Chondrocyte (in vitro differentiated cells): Measurements from ENCODE around the gene SPATA25. TPM values are rescaled to one million over a fixed set of nuclear protein-coding genes. Genes with fewer than 3 reads are reported as not detected.
"Not testable (repeated sequence)": the region's sequence is repeated elsewhere in the genome, so short reads cannot be mapped to it uniquely, and the experiment has no call there.

Source experiments
- DNase-seq: peaks from one replicate; pipeline ENCODE4 v3.0.0; 2021; ENCODE audit warnings: mixed read lengths, low spot score
- H3K27ac Mint-ChIP-seq: one replicate; pipeline ENCODE4 v1.8.0; 2021; ENCODE audit warnings: mild to moderate bottlenecking, moderate library complexity, mixed read lengths; ENCODE audit not compliant: unreplicated experiment
- H3K27me3 Mint-ChIP-seq: 2 replicates; pipeline ENCODE4 v1.8.0; 2021; ENCODE audit warnings: low read depth, mixed read lengths
- H3K36me3 Mint-ChIP-seq: 2 replicates; pipeline ENCODE4 v1.8.0; 2021; ENCODE audit warnings: low read depth, mixed read lengths
- H3K4me1 Mint-ChIP-seq: 2 replicates; pipeline ENCODE4 v1.8.0; 2021; ENCODE audit warnings: low read depth, mild to moderate bottlenecking, mixed read lengths
- H3K4me3 Mint-ChIP-seq: one replicate; pipeline ENCODE4 v1.8.0; 2021; ENCODE audit warnings: mild to moderate bottlenecking, moderate library complexity, mixed read lengths; ENCODE audit not compliant: unreplicated experiment
- H3K9me3 Mint-ChIP-seq: 2 replicates; pipeline ENCODE4 v1.8.0; 2021; ENCODE audit warnings: low read depth, mixed read lengths
- CTCF ChIP-seq: fragments of 200-600 bp; sonication (generic); IDR thresholded peaks from 2 replicates; pipeline ENCODE4 v1.5.0; 2021; ENCODE audit warnings: antibody characterized with exemption, mild to moderate bottlenecking, moderate library complexity
- total RNA-seq: library from RNA; stranded (reverse); gene quantifications from 3 replicates; pipeline ENCODE4 v1.2.1, GENCODE V29; 2021

Gene SPATA25
- total RNA-seq, 1 donor from 2014 or later: 1.2 TPM

DNA sequence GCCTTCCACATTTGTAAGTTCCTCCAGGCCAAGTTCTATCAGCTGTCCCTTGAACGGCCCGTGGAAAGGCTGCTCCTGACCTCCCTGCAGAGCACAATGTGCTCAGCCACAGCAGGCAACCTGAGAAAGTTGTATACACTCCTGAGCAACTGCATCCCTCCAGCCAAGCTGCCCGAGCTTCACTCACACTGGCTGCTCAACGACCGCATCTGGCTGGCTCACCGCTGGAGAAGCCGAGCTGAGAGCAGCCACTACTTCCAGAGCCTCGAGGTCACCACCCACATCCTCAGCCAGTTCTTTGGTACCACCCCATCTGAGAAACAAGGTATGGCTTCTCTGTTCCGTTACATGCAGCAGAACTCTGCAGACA is 4.3 kb downstream of the SPATA25 start:
- no peak for DNase-seq
- TF ChIP-seq CTCF: no peak
- H3K4me1 Mint-ChIP-seq: peaks cover 26% of the 10 kb centered on the region
- H3K27me3 Mint-ChIP-seq: no peaks in the 10 kb centered on the region
- no peak overlapping the region for H3K27ac Mint-ChIP-seq
- H3K4me3 Mint-ChIP-seq: no peak overlapping the region
- no peaks in the 10 kb centered on the region for H3K9me3 Mint-ChIP-seq
- peaks cover 6% of the 10 kb centered on the region for H3K36me3 Mint-ChIP-seq

GRCh38 chr20:45882469-45883099 is 4.8 kb downstream of the SPATA25 start:
- no peak for DNase-seq
- Mint-ChIP-seq H3K4me3 (peak overlapping the region; percentile 50), H3K36me3 (peaks cover 6% of the 10 kb centered on the region), H3K4me1 (peaks cover 26% of the 10 kb centered on the region), H3K27ac (peak overlapping the region; percentile 19), H3K9me3 (no peaks in the 10 kb centered on the region), H3K27me3 (no peaks in the 10 kb centered on the region)
- no peak for TF ChIP-seq CTCF

GRCh38 chr20:45880988-45881788 is 6.2 kb downstream of the SPATA25 start, which contains the start of gene ZSWIM1:
TSS of gene ZSWIM1 (plus strand) at chr20:45881227. CDS start at chr20:45882593, 1,366 bp downstream.
- H3K27ac Mint-ChIP-seq: peak within 1 kb of the TSS; percentile 93
- peaks cover 26% of the 10 kb centered on the region for H3K4me1 Mint-ChIP-seq
- no peaks in the 10 kb centered on the region for H3K9me3 Mint-ChIP-seq
- peaks cover 10% of the 10 kb centered on the region for H3K36me3 Mint-ChIP-seq
- peak; percentile 99 for DNase-seq
- no peak for TF ChIP-seq CTCF
- peak within 1 kb of the TSS; percentile 85 for H3K4me3 Mint-ChIP-seq
- H3K27me3 Mint-ChIP-seq: no peaks in the 10 kb centered on the region

DNA sequence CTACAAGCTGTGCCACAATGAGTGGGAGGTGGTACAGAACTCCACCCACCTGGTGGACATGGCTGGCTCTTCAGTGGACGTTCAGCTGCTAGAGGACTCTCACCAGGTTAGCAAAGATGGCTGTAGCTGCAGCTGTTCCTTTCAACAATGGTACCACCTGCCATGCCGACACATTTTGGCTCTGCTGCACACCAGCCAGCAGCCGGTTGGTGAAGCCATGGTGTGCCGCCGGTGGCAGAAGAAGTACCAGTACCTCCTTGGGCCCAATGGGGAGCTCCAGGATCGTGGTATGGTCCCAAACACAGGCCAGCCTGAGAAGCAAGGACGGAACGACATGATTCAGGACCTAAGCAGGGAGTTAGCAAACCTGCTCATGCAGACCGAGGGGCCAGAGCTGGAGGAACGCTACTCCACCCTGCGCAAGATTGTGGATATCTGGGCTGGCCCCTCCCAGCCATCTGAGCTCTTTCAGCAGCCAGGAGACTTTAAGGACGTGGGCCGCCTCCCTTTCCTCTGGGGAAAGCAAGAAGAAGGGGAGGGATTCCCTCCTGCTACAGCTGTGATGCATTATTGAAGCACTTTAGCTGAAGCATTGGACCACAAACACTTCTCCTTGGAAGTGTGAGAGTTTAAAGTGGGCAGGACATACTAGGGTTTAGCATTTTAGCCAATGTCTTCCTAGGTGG is 9.2 kb downstream of the SPATA25 start:
- no peak for DNase-seq
- Mint-ChIP-seq H3K27ac (no peak overlapping the region), H3K4me1 (peaks cover 17% of the 10 kb centered on the region), H3K4me3 (no peak overlapping the region), H3K36me3 (peaks cover 8% of the 10 kb centered on the region), H3K9me3 (no peaks in the 10 kb centered on the region), H3K27me3 (no peaks in the 10 kb centered on the region)
- TF ChIP-seq CTCF: no peak

- Mint-ChIP-seq H3K36me3 (peaks cover 5% of the 10 kb centered on the region), H3K4me3 (no peak overlapping the region), H3K27ac (no peak overlapping the region), H3K9me3 (no peaks in the 10 kb centered on the region), H3K4me1 (no peaks in the 10 kb centered on the region), H3K27me3 (no peaks in the 10 kb centered on the region)
- no peak for DNase-seq
- no peak for TF ChIP-seq CTCF
These were observed 12.8 kb downstream of the SPATA25 start for GRCh38 chr20:45874576-45874975.

- H3K4me3 Mint-ChIP-seq, H3K27me3 Mint-ChIP-seq, DNase-seq, H3K4me1 Mint-ChIP-seq, H3K27ac Mint-ChIP-seq, H3K36me3 Mint-ChIP-seq, H3K9me3 Mint-ChIP-seq: not testable (repeated sequence)
These were observed 13.3 kb downstream of the SPATA25 start for GRCh38 chr20:45874104-45874481.
